ENCODE data around the gene ZNF575. TPM values are rescaled to one million over a fixed set of nuclear protein-coding genes. Genes with fewer than 3 reads are reported as not detected.
A peak's percentile ranks its signal among the peaks of the same experiment; 100 is the strongest.
"Not testable (repeated sequence)": the region's sequence is repeated elsewhere in the genome, so short reads cannot be mapped to it uniquely, and the experiment has no call there.

ZNF575 gene
- total RNA-seq, 4 donors from 2014 or later, result 0.66 to 0.97 (median 0.82) TPM

DNA sequence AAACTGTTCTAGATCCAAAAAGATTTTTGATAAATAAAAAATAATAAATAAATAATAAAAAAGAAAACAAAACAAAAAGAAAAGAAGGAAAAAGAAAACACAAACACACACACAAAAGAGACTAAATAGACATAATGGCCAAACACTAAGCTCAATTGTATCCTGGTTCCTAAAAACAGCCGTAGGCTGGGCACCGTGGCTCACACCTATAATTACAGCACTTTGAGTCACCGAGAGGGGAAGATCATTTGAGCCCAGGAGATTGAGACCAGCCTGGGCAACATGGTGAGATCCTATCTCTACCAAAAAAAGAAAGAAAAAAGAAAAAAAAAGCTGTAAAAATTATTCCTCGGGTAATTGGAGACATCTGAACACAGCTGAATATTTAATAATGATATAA, 14.9 kb upstream of the ZNF575 start:
- no peak for TF ChIP-seq POLR2AphosphoS5 (IDR thresholded peaks at IDR 0.05)
- TF ChIP-seq, protein P1, sequence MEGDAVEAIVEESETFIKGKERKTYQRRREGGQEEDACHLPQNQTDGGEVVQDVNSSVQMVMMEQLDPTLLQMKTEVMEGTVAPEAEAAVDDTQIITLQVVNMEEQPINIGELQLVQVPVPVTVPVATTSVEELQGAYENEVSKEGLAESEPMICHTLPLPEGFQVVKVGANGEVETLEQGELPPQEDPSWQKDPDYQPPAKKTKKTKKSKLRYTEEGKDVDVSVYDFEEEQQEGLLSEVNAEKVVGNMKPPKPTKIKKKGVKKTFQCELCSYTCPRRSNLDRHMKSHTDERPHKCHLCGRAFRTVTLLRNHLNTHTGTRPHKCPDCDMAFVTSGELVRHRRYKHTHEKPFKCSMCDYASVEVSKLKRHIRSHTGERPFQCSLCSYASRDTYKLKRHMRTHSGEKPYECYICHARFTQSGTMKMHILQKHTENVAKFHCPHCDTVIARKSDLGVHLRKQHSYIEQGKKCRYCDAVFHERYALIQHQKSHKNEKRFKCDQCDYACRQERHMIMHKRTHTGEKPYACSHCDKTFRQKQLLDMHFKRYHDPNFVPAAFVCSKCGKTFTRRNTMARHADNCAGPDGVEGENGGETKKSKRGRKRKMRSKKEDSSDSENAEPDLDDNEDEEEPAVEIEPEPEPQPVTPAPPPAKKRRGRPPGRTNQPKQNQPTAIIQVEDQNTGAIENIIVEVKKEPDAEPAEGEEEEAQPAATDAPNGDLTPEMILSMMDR (IDR thresholded peaks at IDR 0.05), result no peak
- TF ChIP-seq EP300 (IDR thresholded peaks at IDR 0.05), result no peak
- no peak for TF ChIP-seq POLR2A (IDR thresholded peaks at IDR 0.05; ENCODE audit: low read depth)
- intact Hi-C loops (cut with DNase I), result no loop called here
- H3K4me3 ChIP-seq, result no peak overlapping the region
- H3K9me3 ChIP-seq, result no peaks in the 10 kb centered on the region
- WGBS, result 77% methylated on average over 4 of the region's 4 CpGs
- DNase-seq (ENCODE audit: extremely low spot score), result no peak
- peaks cover 4 to 19% (median 7%) of the 10 kb centered on the region in 4 donors for H3K36me3 ChIP-seq
- peaks cover 2 to 8% (median 7%) of the 10 kb centered on the region in 4 donors for H3K4me1 ChIP-seq
- H3K27me3 ChIP-seq, result no peaks in the 10 kb centered on the region
- no peak overlapping the region for H3K27ac ChIP-seq (replicated peaks in 1 of 4)

DNA sequence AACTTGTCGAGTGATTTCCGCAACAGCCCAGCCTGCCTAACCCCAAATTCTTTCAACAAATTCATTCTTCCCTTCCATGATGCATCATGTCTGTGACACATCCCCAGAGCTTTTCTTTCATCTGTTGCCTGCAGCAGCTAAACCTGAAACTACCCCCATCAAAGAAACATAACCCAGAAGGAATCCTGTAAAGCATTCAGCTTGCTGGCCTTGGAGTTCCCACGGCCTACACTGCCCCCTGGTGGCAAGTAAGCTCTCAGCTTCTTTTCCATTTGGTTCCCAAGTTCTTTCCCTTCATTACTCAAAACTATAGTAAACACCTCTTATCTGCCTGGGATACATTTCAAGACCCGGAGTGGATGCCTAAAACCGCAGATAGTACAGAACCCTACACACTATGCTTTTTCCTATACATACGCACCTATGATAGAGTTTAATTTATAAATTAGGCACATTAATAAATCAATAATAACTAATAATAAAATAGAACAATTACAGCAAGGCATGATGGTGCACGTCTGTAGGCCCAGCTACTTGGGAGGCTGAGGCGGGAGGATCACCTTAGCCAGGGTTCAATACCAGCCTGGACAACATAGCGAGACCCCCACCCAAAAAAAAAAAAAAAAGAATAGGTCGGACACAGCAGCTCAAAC, 13.4 kb upstream of the ZNF575 start:
- DNase-seq (ENCODE audit: extremely low spot score), result no peak
- Histone ChIP-seq H3K27ac (replicated peaks in 1 of 4) (no peak overlapping the region), H3K4me1 (peaks cover 4 to 24% (median 12%) of the 10 kb centered on the region in 4 donors), H3K27me3 (no peaks in the 10 kb centered on the region), H3K9me3 (no peaks in the 10 kb centered on the region), H3K4me3 (no peak overlapping the region), H3K36me3 (peaks cover under 1 to 15% (median 5%) of the 10 kb centered on the region in 4 donors)
- intact Hi-C loops (cut with DNase I), result loop anchor here (1.0 kb wide), 1 partner anchor 72 kb away; no protein-coding TSS in a partner anchor
- 48% methylated on average over 10 of the region's 10 CpGs for WGBS
- TF ChIP-seq EP300 (IDR thresholded peaks at IDR 0.05) (no peak), POLR2A (IDR thresholded peaks at IDR 0.05; ENCODE audit: low read depth) (no peak), POLR2AphosphoS5 (IDR thresholded peaks at IDR 0.05) (peak in 1 of 2 donors; percentile 17)
- TF ChIP-seq, protein P1 (IDR thresholded peaks at IDR 0.05), result peak; percentile 86 to 88 (median 87)

DNA sequence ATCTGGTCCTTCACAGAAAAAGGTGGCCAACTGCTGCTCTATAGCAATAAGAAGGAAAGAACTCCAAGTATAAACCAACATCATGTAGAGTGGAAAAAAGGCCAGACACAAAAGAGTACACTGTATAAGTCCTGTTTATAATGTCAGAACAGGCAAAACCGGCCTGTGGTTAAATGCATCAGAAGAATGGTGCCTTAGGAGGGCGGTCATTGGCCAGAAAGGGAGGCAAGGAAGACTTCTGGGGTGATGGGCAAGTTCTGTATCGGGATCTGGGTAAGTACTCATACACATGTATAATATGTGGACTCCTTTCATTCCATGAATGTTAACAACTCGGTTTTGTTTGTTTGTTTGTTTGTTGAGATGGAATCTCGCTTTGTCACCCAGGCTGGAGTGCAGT, 10.1 kb upstream of the ZNF575 start:
- Histone ChIP-seq H3K9me3 (no peaks in the 10 kb centered on the region), H3K27me3 (no peaks in the 10 kb centered on the region), H3K27ac (replicated peaks in 1 of 4) (no peak overlapping the region), H3K4me1 (peaks cover 25 to 50% (median 39%) of the 10 kb centered on the region in 4 donors), H3K36me3 (peaks cover 0 to 9% (median 5%) of the 10 kb centered on the region in 4 donors), H3K4me3 (no peak overlapping the region)
- TF ChIP-seq, protein P1 (IDR thresholded peaks at IDR 0.05), result no peak
- no peak for TF ChIP-seq POLR2AphosphoS5 (IDR thresholded peaks at IDR 0.05)
- intact Hi-C loops (cut with DNase I), result no loop called here
- whole genome bisulfite sequencing, result 87% methylated on average over 5 of the region's 5 CpGs
- no peak for DNase-seq (ENCODE audit: extremely low spot score)

GRCh38 chr19:43523696-43524095, 9.3 kb upstream of the ZNF575 start:
- WGBS, result 98% methylated on average over 8 of the region's 8 CpGs
- H3K36me3 ChIP-seq; DNase-seq (ENCODE audit: extremely low spot score); H3K4me3 ChIP-seq; H3K27me3 ChIP-seq; intact Hi-C loops (cut with DNase I); H3K9me3 ChIP-seq; H3K27ac ChIP-seq (replicated peaks in 1 of 4): not testable (repeated sequence)
- H3K4me1 ChIP-seq, result peaks cover 25 to 55% (median 42%) of the 10 kb centered on the region in 4 donors

DNA sequence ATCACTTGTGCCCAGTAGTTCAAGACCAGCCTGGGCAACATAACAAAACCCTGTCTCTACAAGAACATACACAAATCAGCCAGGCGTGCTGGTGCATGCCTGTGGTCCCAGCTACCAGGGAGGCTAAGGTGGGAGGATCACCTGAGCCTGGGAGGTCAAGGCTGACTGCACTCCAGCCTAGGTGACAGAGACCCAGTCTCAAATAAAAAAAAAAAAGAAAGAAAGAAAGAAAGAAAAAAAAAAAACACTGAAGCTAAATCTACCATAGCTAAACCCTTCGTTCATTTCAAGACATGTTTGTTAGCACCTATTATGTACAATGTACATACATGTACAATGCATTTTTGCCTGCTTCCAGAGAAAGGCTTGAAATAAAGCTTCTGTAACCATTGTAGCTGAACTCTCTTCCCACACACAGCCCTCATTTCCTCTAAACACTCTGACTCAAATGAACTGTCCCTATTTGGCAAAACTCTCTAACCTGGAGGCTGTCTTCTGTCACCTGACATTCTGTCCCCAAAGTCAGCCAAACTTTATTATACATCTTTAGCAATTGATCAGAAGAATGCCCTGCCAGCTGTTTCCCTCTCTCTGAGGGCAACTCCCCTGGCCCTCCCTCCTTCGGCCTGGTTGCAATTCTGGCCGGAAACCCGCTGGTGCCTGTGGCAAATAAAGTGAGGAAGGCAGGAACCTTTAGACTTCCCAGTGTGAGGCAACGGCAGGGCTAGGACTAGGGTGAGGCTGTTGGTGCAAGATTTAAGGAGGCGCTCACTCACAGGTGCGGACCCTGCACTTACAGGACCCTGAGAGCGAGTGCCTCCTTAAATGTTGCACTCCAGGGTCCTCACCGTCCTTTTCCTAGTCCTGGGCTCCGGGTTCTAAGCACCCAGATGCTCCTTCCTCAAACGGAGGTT, 7.8 kb upstream of the ZNF575 start:
- TF ChIP-seq POLR2AphosphoS5 (IDR thresholded peaks at IDR 0.05) (peak; percentile 61 to 63), POLR2A (IDR thresholded peaks at IDR 0.05; ENCODE audit: low read depth) (no peak)
- intact Hi-C loops (cut with DNase I), result no loop called here
- no peaks in the 10 kb centered on the region for H3K9me3 ChIP-seq
- DNase-seq (ENCODE audit: extremely low spot score), result no peak
- WGBS, result 18% methylated on average over 9 of the region's 12 CpGs
- H3K36me3 ChIP-seq, result peaks cover 0 to 8% (median 5%) of the 10 kb centered on the region in 4 donors
- peak overlapping the region; percentile 68 to 97 (median 88) for H3K4me3 ChIP-seq
- H3K27ac ChIP-seq (replicated peaks in 1 of 4), result peak overlapping the region; percentile 86 to 94 (median 88)
- no peaks in the 10 kb centered on the region for H3K27me3 ChIP-seq
- H3K4me1 ChIP-seq, result peaks cover 23 to 47% (median 36%) of the 10 kb centered on the region in 4 donors
